ENCODE measurements around the gene BLOC1S5.

DNA sequence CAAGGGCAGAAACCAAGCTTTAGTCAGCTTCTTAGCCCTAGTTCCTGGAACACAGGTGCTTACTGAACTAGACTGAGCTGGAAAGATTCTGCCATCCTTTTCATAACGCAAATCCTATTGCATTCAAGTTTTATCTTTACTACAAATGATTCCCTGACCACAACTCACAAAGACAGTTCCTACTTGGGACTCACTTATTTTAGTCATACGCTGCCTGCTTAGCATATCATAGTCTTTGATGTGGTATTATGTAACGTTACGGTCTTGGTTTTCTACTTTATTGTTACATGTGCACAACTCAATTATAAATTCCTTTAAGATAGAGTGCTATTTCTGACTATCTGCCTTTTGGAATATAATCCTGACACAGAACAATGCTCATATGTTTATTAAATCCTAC, 59.1 kb downstream of the BLOC1S5 start:
- TF ChIP-seq, protein P1, sequence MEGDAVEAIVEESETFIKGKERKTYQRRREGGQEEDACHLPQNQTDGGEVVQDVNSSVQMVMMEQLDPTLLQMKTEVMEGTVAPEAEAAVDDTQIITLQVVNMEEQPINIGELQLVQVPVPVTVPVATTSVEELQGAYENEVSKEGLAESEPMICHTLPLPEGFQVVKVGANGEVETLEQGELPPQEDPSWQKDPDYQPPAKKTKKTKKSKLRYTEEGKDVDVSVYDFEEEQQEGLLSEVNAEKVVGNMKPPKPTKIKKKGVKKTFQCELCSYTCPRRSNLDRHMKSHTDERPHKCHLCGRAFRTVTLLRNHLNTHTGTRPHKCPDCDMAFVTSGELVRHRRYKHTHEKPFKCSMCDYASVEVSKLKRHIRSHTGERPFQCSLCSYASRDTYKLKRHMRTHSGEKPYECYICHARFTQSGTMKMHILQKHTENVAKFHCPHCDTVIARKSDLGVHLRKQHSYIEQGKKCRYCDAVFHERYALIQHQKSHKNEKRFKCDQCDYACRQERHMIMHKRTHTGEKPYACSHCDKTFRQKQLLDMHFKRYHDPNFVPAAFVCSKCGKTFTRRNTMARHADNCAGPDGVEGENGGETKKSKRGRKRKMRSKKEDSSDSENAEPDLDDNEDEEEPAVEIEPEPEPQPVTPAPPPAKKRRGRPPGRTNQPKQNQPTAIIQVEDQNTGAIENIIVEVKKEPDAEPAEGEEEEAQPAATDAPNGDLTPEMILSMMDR (IDR thresholded peaks at IDR 0.05) = no peak
- no peak for TF ChIP-seq GATA3 (IDR thresholded peaks at IDR 0.05; ENCODE audit: borderline replicate concordance)
- TF ChIP-seq JUNB (IDR thresholded peaks at IDR 0.05) = no peak
- no peak for TF ChIP-seq POLR2A (IDR thresholded peaks at IDR 0.05; ENCODE audit: low read length)
- TF ChIP-seq ZSCAN20 (CRISPR knock-in tag; IDR thresholded peaks at IDR 0.05) = no peak
- no peak for TF ChIP-seq MAZ (IDR thresholded peaks at IDR 0.05; ENCODE audit: borderline replicate concordance, low read depth, low read length)
- TF ChIP-seq SMC3 (IDR thresholded peaks at IDR 0.05) = no peak
- TF ChIP-seq, protein P2, sequence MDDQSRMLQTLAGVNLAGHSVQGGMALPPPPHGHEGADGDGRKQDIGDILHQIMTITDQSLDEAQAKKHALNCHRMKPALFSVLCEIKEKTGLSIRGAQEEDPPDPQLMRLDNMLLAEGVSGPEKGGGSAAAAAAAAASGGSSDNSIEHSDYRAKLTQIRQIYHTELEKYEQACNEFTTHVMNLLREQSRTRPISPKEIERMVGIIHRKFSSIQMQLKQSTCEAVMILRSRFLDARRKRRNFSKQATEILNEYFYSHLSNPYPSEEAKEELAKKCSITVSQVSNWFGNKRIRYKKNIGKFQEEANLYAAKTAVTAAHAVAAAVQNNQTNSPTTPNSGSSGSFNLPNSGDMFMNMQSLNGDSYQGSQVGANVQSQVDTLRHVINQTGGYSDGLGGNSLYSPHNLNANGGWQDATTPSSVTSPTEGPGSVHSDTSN (IDR thresholded peaks at IDR 0.05) = no peak
- TF ChIP-seq MAFK (IDR thresholded peaks at IDR 0.05; ENCODE audit: partially characterized antibody) = no peak
- no peak for TF ChIP-seq JUN (IDR thresholded peaks at IDR 0.05)
- TF ChIP-seq NPAS2 (CRISPR knock-in tag; IDR thresholded peaks at IDR 0.05; ENCODE audit: borderline replicate concordance) = no peak
- no peak for TF ChIP-seq EP300 (IDR thresholded peaks at IDR 0.05)

All from A549 (cell line).